Prostate gland (tissue), 2 donors: ENCODE data around the gene TLE2.
"Not testable (repeated sequence)": the region's sequence is repeated elsewhere in the genome, so short reads cannot be mapped to it uniquely, and the experiment has no call there.

Experiments used
- CTCF ChIP-seq, 4 experiments: fragments of 200-600 bp in 2 of 4; fragments of 450-650 bp in 2 of 4; sonication (generic) in 2 of 4; IDR thresholded peaks; 1 replicate in 3 of 4; 2 replicates in 1 of 4; pipeline ENCODE4 v1.5.1; 2016 to 2019; ENCODE audit warnings: antibody characterized with exemption in 4 of 4, mild to moderate bottlenecking in 2 of 4, moderate library complexity in 2 of 4
- POLR2A ChIP-seq: fragments of 450-650 bp; IDR thresholded peaks from one replicate; pipeline ENCODE4 v1.6.1; 2016; ENCODE audit warnings: antibody characterized with exemption, mild to moderate bottlenecking

GRCh38 chr19:3036977-3037544 is 8.0 kb upstream of the TLE2 start:
- not testable (repeated sequence) for TF ChIP-seq CTCF (IDR thresholded peaks at IDR 0.05); POLR2A
